ENCODE measurements around the gene MUL1.

Gene MUL1

GRCh38 chr1:20485527-20486456, 22.2 kb downstream of the MUL1 start, which contains the start of gene CAMK2N1:
CAMK2N1 (minus strand) TSS chr1:20486210; CDS start chr1:20485379, 831 bp downstream.
- peak; percentile 14 to 38 for DNase-seq (ENCODE audit: low read depth in 2 of 2, low spot score in 1 of 2)

- DNase-seq (ENCODE audit: low read depth in 2 of 2, low spot score in 1 of 2), result no peak
These were observed 23.2 kb downstream of the MUL1 start for GRCh38 chr1:20484519-20485462.

DNA sequence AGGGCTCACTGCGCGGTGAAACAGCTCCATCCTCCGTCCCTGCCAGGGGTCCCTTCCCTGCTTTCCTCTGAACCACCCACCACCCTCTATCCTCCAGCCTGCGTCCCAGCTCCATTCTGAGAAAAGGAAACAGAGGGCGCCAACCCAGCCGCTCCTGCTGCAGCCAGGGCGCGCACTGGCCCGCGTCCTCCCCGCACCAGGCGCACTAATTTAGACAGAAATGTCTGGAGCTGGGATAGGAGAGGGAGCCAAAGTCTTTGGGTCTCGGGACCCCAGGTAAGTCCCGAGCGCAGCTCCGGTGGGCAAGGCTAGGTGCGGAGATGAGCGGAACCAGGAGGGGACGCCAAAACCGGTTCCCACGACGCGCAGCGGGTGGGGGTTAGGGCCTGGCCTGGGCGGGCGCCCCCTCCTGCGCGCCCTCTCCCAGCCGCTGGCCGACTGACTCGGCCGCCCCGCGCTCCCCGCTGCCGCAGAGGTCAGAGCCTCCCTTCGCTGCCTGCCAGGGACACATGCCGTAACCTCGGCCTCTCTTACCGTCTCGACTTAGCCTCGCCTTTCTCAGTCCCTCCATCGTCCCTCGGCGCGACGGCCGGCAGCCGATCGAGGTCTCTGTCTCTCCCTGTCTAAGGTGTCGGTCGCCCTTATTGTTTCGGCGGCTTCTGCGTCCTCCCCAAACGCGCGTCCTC, 24.0 kb downstream of the MUL1 start:
- DNase-seq (ENCODE audit: low read depth in 2 of 2, low spot score in 1 of 2), result no peak

DNA sequence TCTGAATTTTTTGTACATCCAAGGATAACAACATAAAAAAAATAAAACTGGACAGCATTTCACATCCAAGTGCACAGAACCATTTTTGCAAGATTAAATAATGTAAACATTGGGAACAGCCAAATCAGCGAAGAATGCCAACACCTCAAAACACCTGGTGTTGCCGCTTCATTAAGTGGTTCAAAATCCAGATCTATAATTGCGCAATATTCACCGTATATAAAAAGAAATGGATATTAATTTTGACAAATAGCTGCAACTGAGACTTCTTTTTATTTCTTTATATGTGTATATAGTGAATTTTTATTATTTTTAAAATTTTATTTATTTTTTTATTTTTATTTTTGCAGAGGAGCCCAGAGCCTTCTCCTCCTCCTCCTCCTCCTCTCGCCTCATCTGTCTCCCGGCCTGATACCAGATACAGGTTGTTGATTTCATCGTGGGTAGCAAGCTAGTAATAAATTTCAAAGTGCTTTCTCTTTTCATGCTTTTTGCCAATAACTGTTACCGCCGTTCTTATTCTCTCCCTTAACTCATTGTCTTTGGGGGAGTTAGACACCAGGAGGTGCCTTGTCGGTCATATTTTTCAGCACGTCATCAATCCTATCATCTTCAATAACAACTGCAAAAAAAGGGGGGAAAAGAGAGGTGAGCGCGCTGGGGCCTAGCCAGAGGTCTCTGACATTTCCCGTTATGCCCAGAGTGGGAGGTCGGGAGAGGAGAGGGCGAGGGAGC, 24.7 kb downstream of the MUL1 start:
- no peak for DNase-seq (ENCODE audit: low read depth in 2 of 2, low spot score in 1 of 2)

DNA sequence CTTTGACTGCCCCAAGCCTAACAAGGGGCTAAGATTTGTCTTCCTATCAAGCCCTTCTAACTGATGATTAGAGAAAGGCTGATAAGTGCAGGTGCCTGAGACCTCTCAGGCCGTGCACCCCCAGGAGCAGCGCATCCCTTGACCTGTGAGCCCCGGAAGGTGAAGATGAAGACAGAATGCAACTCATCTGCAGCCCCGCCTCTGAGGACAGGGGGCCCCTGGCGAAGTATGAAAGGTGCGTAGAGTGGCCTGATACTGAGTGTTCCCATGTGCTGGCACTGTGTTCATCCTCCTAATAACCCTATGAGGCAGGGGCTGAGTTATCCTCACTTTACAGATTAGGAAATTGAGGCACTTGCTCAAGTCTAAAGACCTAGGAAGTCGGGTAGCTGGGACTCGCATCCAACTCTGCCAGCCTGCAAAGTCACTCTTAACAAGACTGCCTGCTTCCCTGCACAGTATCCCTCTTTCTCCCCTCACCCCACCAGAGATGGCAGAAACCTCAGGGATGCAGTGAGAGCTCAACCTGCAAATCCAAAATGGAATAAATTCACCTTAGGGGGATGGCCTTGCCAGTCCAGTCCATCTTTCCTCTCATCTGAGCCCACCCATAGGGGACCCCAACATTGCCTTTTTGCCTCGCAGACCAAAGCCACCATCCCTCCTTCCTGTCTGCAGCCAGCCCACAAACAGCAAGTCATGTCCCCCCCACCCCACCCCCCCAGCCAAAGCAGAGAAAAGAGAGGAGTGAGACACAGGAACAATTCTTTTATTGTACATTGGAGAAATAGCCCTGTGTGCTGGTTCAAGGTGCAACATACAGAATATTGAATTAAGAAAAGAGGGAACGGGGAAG, 26.1 kb downstream of the MUL1 start:
- DNase-seq (ENCODE audit: low read depth in 2 of 2, low spot score in 1 of 2), result no peak

- no peak for DNase-seq (ENCODE audit: low read depth in 2 of 2, low spot score in 1 of 2)
These were observed 26.9 kb downstream of the MUL1 start for GRCh38 chr1:20480951-20481617.

DNA sequence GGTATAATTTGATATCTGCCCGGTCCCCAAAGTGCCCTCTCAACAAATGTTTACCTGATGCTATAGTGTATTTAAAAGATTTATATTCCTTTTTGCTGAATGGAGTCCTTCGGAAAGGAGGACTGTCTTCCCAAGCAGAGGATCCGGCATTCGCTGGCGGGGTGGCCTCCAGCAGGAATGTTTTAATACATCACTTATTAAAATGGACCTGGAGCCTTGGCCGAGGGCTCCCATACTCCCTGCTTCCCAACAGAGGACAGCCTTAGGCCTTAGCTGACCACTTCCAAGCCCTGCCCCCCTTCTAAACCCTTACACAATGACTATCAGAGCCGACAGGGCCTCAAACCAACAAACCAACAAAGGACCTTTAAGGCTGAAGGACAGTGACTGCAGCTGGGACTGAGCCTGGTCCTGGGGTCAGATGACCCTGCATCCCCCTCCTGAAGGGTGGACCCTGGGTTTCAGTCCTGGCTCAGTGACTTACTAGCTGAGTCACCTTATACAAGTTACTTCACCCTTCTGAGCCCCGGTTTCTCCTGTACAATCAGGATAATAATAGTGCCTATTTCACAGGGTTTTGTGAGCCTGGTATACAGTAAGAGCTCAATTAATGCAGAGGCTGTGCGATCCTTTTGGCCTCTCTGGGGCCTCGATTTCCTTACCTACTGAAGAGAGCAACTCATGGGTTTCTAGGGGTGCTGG, 27.6 kb downstream of the MUL1 start:
- DNase-seq (ENCODE audit: low read depth in 2 of 2, low spot score in 1 of 2), result no peak

GRCh38 chr1:20479840-20480239, 28.1 kb downstream of the MUL1 start:
- no peak for DNase-seq (ENCODE audit: low read depth in 2 of 2, low spot score in 1 of 2)

DNA sequence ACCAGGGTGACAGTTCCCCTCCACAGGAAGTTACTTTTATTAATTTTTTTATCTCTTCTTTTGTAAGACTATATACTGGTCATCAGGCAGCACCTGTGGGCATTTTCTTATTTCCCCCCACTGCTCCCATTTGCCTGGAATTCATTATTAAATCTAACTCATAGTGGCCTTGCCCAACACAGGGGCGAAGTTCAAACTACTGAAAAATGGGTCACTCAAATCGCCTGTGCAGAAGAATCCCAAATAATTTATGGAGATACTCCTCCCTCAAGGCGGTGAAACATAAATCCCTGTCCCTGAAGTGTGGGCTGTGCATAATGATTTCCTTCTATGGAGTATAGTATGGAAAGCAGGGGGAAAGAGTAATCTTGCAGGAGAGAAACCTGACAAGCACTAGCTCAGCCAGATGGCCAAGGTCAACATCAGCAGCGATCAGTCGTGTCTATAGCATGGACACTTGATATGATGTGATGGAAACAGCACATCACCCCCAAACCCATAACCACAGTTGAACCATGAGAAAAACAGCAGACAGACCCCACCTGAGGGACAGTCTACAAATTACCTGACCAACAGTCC, 29.8 kb downstream of the MUL1 start:
- no peak for DNase-seq (ENCODE audit: low read depth in 2 of 2, low spot score in 1 of 2)

GRCh38 chr1:20477348-20478056, 30.4 kb downstream of the MUL1 start:
- no peak for DNase-seq (ENCODE audit: low read depth in 2 of 2, low spot score in 1 of 2)

DNA sequence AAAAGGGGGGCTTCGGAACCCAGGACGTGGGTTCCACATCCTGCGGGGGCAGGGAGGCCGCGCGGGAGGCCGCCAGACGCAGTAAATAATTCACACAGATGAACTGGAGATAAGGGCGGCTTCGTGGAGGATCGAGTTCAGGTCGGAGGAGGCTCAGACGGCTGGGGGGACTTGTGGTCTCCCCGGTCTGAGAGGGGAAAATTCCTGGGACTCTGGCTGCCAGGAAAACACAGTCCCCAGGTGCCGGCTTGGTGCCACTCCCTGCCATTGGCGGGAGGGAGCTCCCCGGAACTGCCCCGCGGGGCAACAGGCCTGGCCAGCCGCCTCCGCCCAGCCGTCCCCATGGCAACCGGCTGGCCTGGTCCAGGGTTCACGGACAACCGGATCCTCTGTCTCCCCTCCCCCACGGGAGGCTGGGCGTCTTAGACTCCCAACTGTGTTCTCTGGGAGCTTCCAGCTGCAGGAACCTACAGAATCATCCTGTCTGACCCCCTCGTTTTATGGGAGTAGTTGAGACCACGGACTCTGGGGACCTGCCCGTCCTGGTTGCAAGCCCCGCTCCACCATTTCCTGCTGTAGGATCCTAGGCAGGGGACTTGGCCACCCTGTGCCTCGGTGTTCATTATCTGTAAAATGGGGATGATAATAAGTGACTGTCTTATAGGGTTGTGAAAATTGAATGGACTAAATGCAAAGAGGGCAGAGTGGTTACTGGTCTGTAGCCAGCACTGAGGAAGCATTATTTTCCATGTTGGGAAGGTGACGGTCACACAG, 31.5 kb downstream of the MUL1 start:
- no peak for DNase-seq (ENCODE audit: low read depth in 2 of 2, low spot score in 1 of 2)

DNA sequence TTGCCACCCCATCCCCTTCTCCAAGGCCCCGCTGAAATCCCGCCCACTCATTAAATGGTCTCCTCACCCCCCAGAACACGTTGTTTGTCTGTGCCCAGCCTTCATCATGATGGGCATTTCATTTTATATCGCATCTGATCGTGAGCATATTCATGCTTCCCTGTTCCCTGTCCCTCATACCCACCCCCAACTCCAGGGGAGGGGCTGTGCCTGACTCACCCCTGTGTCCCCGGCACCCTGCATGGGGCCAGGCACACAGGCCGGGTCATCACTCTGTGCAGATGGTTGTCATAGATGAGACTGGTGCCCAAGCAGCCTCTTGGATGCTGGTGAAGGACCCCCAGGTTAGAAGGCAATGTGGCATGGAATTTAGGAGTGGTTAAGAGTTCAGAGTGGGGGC, 33.0 kb downstream of the MUL1 start:
- DNase-seq (ENCODE audit: low read depth in 2 of 2, low spot score in 1 of 2), result no peak

DNA sequence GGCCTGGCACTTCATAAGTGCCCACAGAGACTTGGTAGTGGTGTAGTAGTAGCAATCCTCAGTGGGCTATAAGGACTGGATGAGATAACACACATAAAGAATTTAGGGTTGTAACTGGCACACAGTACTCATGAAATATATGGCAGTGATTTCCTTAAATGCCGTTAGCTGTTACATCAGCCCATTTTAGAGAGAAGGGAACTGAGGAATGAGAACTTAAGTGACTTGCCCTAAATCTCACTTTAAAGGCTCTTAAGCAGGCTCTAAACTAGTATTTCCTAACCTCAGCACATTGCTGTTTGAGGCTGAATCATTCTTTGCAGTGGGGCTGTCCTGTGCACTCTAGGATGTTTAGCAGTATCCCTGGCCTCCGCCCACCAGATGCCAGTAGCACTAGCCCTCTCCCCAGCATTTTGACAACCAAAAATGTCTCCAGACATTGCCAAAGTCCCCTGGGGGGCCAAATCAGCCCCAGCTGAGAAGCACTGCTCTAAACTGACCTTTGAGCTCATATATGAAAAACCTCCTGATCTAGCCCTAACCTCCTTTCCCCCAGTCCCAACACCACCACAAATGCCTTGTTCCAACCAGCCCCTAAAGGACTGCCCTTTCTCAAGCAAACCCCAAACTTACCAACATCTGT, 33.5 kb downstream of the MUL1 start:
- no peak for DNase-seq (ENCODE audit: low read depth in 2 of 2, low spot score in 1 of 2)

GRCh38 chr1:20473894-20474293, 34.1 kb downstream of the MUL1 start:
- DNase-seq (ENCODE audit: low read depth in 2 of 2, low spot score in 1 of 2), result no peak

DNA sequence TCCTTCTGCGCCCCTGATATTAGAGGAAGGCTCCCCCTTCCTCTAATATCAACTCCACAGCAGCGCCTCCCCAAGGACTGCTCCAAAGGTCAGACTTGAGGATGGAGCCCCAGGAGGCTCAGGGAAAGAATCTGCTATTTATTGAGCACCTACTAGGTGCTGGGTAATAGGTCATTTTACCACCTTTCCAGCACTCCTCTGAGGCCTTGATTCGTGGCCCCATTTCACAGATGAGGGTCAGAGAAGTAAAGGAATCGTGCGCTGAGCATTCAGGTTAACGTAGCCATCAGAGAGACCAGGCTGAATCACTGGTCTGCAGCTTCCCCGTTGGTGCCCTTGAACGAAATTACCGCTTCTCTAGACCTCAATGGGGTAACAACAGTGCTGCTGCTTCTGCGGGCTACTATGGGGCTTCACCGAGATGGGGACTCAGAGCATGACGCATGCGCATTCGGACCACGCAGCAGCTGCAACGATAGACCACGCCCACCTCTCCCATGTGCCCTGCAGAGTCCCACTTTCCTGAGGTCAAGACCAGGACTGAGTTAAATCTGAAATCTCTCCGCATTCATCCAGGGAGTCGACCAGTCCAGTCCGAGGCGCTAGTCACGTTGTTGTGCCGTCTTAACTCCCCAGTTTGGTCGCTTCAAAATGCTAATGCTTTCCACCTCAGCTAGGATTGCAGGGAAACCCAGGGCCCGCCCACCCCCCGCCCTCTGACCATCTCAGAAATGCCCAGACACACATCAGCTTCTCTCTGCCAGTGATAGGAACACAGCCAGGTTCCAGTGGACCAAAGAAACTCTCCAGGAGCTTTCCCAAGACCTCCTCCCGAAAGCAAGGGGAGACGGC, 34.9 kb downstream of the MUL1 start:
- no peak for DNase-seq (ENCODE audit: low read depth in 2 of 2, low spot score in 1 of 2)
